Effector memory CD8-positive, alpha-beta T cell (primary cell): ENCODE measurements around the gene BRAT1.

Source experiments
- ATAC-seq: fragments of 150-1000 bp; cut with Tn5 transposase; replicated peaks from 2 replicates; pipeline ENCODE4 v1.10.0; 2021; ENCODE audit warnings: mild to moderate bottlenecking, moderate library complexity
- DNase-seq, 3 experiments: peaks; one replicate each; pipeline ENCODE4 v3.0.0; 2021
- H3K27ac Mint-ChIP-seq, 2 donors: one replicate each; pipeline ENCODE4 v1.8.0; 2022; ENCODE audit warnings: mild to moderate bottlenecking in 2 of 2, mixed read lengths in 2 of 2, moderate library complexity in 2 of 2
- H3K27me3 Mint-ChIP-seq, 2 donors: one replicate each; pipeline ENCODE4 v1.8.0; 2022; ENCODE audit warnings: mixed read lengths in 2 of 2
- H3K36me3 Mint-ChIP-seq: one replicate; pipeline ENCODE4 v1.8.0; 2022; ENCODE audit warnings: mild to moderate bottlenecking, moderate library complexity, mixed read lengths; ENCODE audit not compliant: insufficient read depth
- H3K4me1 Mint-ChIP-seq, 2 donors: one replicate each; pipeline ENCODE4 v1.8.0; 2022; ENCODE audit warnings: low read depth in 2 of 2, mixed read lengths in 2 of 2
- H3K4me3 Mint-ChIP-seq, 2 donors: one replicate each; pipeline ENCODE4 v1.8.0; 2022; ENCODE audit warnings: mild to moderate bottlenecking in 2 of 2, mixed read lengths in 2 of 2, moderate library complexity in 2 of 2
- H3K9me3 Mint-ChIP-seq, 2 donors: one replicate each; pipeline ENCODE4 v1.8.0; 2022; ENCODE audit warnings: mixed read lengths in 2 of 2
- total RNA-seq, 9 experiments: gene quantifications; one replicate each; lab custom pipeline; 2026; lab: John Stamatoyannopoulos, UW

The BRAT1 gene
- 43.7 to 79.3 (median 66.1) reads per million in 9 experiments for total RNA-seq

DNA sequence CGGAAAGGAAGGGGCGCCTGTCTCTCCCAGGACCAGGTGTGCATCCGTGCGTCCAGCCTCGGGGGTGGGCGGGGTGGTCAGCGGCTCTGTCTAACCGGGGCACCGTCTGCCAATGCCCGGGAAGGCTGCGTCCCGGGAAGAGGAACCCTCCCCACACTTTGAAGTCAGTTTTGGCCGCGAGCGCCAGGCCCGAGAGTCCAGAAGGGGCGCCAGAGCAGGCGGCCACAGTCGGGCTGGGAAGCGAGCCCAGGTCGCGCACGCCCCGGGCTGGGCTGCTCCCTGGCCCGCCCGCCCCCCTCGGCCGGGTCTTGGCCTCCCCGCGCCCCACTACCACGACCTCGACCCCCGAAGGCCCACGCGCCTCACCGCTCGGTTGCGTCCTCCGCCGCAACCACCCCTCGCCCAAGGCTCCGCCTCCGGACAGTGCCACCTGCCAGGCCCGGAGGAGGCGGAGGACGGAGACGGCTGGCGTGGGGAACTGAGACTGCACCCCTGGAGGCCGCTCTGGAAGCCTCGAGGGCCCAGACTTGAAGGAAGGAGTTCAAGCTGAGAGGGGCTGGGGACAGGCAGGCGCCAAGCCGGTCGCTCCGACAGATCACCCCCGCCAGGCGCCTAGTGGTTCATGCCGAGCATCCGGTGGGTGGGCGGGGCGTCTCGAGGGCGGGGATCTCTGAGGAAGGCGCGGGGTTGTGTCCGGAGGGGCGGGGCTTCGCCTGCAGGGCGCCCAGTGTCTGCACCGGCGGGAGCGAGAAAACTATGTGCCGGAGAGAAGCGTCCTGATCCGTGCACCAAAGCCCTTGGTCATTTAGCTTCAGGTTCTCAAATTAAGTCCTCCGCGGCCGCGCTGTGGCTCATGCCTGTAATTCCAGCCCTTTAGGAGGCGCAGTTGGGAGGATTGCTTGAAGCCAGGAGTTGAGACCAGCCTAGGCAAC is at the start of gene BRAT1:
Gene BRAT1 (minus strand): TSS at position 404 of the 932 bp plus-strand sequence. CDS start 1,093 bp downstream, outside the sequence.
- H3K4me3 Mint-ChIP-seq: peak within 1 kb of the TSS; percentile 90 to 92
- no peaks in the 10 kb centered on the region for H3K9me3 Mint-ChIP-seq
- H3K4me1 Mint-ChIP-seq: peaks cover 16 to 33% of the 10 kb centered on the region in 2 donors
- peak within 1 kb of the TSS; percentile 87 to 91 for H3K27ac Mint-ChIP-seq
- ATAC-seq (peak; percentile 80), DNase-seq (peak; percentile 90 to 92 (median 90))
- H3K27me3 Mint-ChIP-seq: no peaks in the 10 kb centered on the region
- H3K36me3 Mint-ChIP-seq: peaks cover 20% of the 10 kb centered on the region

DNA sequence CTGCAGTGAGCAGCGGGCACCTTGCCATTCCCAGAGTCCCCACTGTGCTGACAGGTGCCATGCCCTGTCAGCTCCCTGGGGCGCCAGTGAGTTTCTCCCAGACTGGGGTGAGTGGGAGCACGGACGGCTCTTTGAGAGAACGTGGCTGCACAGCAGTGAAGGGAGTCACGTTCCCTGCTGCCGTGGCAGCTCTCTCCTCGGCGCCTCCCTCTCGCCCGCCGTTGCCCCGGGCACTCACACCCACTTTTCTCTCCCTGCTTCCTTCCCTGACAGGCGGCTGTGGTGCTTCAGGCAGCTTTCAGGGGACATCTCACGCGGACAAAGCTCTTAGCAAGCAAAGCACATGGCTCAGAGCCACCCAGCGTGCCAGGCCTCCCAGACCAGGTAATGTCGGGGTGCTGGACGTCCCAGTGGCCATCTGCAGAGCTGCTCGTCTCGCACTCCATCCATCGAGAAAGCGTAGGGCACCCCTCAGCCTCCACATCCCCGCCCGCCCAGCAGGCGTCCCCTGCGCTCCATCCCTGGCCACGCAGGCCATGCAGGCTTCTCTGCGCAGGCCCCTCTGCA is 49.4 kb upstream of the BRAT1 start:
- Mint-ChIP-seq H3K27me3 (no peaks in the 10 kb centered on the region), H3K4me3 (no peak overlapping the region), H3K27ac (no peak overlapping the region), H3K9me3 (no peaks in the 10 kb centered on the region), H3K36me3 (peaks cover 9% of the 10 kb centered on the region), H3K4me1 (peaks cover 0 to 7% of the 10 kb centered on the region in 2 donors)
- DNase-seq: no peak
- ATAC-seq: no peak

GRCh38 chr7:2603044-2603965 is 48.0 kb upstream of the BRAT1 start:
- no peak overlapping the region for H3K4me3 Mint-ChIP-seq
- no peak for ATAC-seq

DNA sequence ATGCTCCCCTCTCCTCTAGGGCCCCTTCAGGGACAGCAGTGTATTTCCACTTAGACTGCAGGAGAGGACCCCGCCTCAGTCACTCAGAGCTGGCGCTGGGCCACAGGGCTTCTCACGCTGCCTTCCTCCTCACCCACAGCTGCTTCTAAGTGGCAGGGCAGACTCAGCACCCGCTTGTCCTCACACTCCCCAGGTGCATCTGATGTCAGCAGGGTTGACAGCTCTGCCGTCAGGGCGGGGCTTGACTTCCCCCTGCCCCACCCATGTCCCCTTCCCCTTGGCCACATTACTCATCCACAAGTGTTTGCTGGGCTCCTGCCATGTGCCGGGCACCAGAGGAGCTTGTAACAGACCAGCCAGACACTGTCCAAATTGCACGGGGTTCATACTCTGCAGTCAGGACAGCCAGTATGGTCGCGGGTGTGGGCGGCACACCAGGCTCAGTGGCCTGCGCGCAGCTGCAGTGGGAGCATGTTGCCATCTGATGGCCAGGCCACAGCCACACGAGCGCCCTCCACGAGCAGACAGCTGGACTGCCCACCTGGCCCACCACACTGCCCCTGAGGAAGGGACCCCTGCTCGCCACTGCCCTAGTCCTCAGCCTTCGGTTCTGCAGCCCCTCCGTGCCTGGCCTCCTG is 47.2 kb upstream of the BRAT1 start:
- H3K9me3 Mint-ChIP-seq: no peaks in the 10 kb centered on the region
- ATAC-seq: no peak
- H3K4me1 Mint-ChIP-seq: no peaks in the 10 kb centered on the region
- no peak for DNase-seq
- H3K27me3 Mint-ChIP-seq: no peaks in the 10 kb centered on the region
- H3K4me3 Mint-ChIP-seq: no peak overlapping the region
- H3K27ac Mint-ChIP-seq: no peak overlapping the region
- peaks cover 15% of the 10 kb centered on the region for H3K36me3 Mint-ChIP-seq

More at GRCh38 chr7:2603044-2603965, 48.0 kb upstream of the BRAT1 start:
- Mint-ChIP-seq H3K36me3 (peaks cover 15% of the 10 kb centered on the region), H3K27me3 (no peaks in the 10 kb centered on the region), H3K27ac (no peak overlapping the region), H3K4me1 (peaks cover 0 to 1% of the 10 kb centered on the region in 2 donors), H3K9me3 (no peaks in the 10 kb centered on the region)
- DNase-seq: no peak

GRCh38 chr7:2601907-2602306 is 46.6 kb upstream of the BRAT1 start:
- Mint-ChIP-seq H3K4me3 (no peak overlapping the region), H3K9me3 (no peaks in the 10 kb centered on the region), H3K27ac (peak overlapping the region in 1 of 2 donors; percentile 14), H3K4me1 (no peaks in the 10 kb centered on the region), H3K27me3 (no peaks in the 10 kb centered on the region), H3K36me3 (peaks cover 15% of the 10 kb centered on the region)
- DNase-seq (no peak), ATAC-seq (no peak)

DNA sequence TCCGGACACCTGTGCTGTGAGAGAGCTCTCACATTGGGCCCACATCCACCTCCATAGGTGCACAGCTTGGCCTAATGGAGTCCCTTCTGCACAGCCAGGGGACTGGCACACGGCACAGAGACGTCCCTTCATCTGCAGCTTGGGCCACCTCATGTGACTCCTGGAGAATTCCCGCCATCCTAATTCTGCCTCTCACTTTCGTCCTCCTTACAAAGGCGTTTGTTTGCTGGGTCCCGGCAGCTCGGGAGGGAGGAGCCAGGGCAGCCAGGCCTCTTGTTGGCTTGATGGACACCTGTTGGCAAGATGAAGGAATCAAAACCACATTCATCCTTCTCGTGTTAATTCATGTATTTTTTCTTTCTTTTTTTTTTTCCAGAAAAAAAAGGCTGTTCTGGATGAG is 45.7 kb upstream of the BRAT1 start:
- ATAC-seq (no peak), DNase-seq (no peak)
- Mint-ChIP-seq H3K27ac (no peak overlapping the region), H3K27me3 (no peaks in the 10 kb centered on the region), H3K36me3 (peaks cover 15% of the 10 kb centered on the region), H3K4me1 (no peaks in the 10 kb centered on the region), H3K9me3 (no peaks in the 10 kb centered on the region), H3K4me3 (no peak overlapping the region)

- Mint-ChIP-seq H3K27me3 (no peaks in the 10 kb centered on the region), H3K27ac (peak overlapping the region in 1 of 2 donors; percentile 72)
Observed at GRCh38 chr7:2598154-2598823, 43.0 kb upstream of the BRAT1 start.

DNA sequence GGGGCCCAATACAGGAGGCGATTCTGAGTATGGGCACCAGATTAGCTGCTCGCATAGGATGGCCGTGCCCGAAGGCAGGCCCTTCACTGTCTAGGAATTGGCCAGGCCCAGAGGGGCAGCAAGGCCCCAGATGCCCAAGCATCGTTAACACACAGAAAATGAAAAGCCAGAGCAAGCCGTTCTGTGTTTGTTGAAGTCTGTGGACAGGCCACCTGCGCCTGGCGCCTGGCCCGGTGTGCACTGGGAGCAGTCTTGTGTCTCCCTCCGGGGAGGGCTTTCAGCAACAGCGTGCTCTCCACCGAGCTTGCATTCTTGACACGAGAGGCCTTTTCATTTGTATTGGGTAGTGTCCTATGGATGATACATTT is 41.9 kb upstream of the BRAT1 start:
- Mint-ChIP-seq H3K4me3 (no peak overlapping the region), H3K9me3 (no peaks in the 10 kb centered on the region), H3K36me3 (peaks cover 16% of the 10 kb centered on the region), H3K4me1 (no peaks in the 10 kb centered on the region), H3K27ac (no peak overlapping the region), H3K27me3 (no peaks in the 10 kb centered on the region)
- ATAC-seq (no peak), DNase-seq (no peak)

More at GRCh38 chr7:2598154-2598823, 43.0 kb upstream of the BRAT1 start:
- H3K36me3 Mint-ChIP-seq: peaks cover 15% of the 10 kb centered on the region
- ATAC-seq (no peak), DNase-seq (no peak)
- H3K4me1 Mint-ChIP-seq: no peaks in the 10 kb centered on the region
- H3K9me3 Mint-ChIP-seq: no peaks in the 10 kb centered on the region
- H3K4me3 Mint-ChIP-seq: no peak overlapping the region

- H3K4me3 Mint-ChIP-seq: no peak overlapping the region
- H3K36me3 Mint-ChIP-seq: peaks cover 14% of the 10 kb centered on the region
- H3K4me1 Mint-ChIP-seq: no peaks in the 10 kb centered on the region
- no peaks in the 10 kb centered on the region for H3K9me3 Mint-ChIP-seq
- DNase-seq (no peak), ATAC-seq (no peak)
- no peak overlapping the region for H3K27ac Mint-ChIP-seq
- H3K27me3 Mint-ChIP-seq: no peaks in the 10 kb centered on the region
Observed at GRCh38 chr7:2596464-2597272, 41.3 kb upstream of the BRAT1 start.

DNA sequence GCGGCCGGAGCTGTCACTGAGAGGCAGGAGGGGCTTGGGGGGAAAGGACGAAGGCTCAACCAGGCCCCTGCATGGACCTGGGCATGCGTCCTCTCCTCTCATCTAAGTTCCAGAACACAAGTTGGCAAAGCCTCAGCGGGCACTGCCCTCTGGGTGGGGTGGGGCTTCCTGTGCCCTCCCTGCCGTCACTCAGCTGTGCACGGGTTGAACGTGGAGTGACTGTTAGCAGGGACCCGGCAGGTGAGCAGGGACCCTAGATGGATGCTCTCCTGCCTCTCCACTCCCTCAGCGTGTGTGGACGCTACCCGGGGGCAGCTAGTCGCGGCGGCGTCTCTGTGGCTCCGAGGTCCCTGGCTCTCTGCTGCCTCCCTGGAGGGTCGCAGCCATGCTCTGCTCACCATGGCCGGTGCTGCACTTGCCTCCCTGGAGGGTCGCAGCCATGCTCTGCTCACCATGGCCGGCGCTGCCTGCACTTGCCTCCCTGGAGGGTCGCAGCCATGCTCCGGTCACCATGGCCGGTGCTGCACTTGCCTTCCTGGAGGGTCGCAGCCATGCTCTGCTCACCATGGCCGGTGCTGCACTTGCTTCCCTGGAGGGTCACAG is 40.0 kb upstream of the BRAT1 start:
- ATAC-seq: no peak
- peak overlapping the region in 1 of 2 donors; percentile 28 for H3K27ac Mint-ChIP-seq
- no peak for DNase-seq
- no peaks in the 10 kb centered on the region for H3K27me3 Mint-ChIP-seq
- H3K9me3 Mint-ChIP-seq: no peaks in the 10 kb centered on the region
- H3K36me3 Mint-ChIP-seq: peaks cover 14% of the 10 kb centered on the region
- H3K4me1 Mint-ChIP-seq: no peaks in the 10 kb centered on the region
- H3K4me3 Mint-ChIP-seq: no peak overlapping the region

DNA sequence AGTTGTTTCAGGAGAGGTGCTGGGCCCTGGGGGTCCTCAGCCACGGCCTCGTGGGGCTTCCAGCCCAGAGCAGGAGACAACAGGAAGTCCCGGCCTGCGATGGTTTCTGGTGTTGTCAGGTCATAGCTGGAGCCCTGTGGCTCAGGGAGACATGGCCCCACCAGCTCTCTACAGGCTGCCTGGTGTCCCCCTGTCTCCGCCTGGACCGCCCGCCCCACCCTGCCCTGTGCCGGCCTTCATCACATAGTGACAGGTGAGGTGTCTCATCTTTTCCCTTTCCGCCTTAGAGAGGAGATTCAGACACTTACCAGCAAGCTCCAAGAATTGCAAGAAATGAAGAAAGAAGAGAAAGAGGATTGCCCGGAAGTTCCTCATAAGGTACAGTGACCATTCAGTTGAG is 39.3 kb upstream of the BRAT1 start:
- H3K27ac Mint-ChIP-seq: peak overlapping the region in 1 of 2 donors; percentile 28

More for the DNA sequence above, 39.3 kb upstream of the BRAT1 start:
- Mint-ChIP-seq H3K9me3 (no peaks in the 10 kb centered on the region), H3K27me3 (no peaks in the 10 kb centered on the region), H3K36me3 (peaks cover 9% of the 10 kb centered on the region), H3K4me3 (no peak overlapping the region), H3K4me1 (no peaks in the 10 kb centered on the region)
- no peak for DNase-seq
- ATAC-seq: no peak
